ENCODE measurements around the gene CFDP1. TPM values are rescaled to one million over a fixed set of nuclear protein-coding genes. Genes with fewer than 3 reads are reported as not detected.

The CFDP1 gene
- polyA plus RNA-seq, 10 donors, result 70.9 to 125 (median 91.4) TPM

GRCh38 chr16:75416904-75417565 is 16.3 kb downstream of the CFDP1 start:
- no peak for DNase-seq

- DNase-seq, result no peak
These were observed 18.0 kb downstream of the CFDP1 start for GRCh38 chr16:75415169-75415905.

DNA sequence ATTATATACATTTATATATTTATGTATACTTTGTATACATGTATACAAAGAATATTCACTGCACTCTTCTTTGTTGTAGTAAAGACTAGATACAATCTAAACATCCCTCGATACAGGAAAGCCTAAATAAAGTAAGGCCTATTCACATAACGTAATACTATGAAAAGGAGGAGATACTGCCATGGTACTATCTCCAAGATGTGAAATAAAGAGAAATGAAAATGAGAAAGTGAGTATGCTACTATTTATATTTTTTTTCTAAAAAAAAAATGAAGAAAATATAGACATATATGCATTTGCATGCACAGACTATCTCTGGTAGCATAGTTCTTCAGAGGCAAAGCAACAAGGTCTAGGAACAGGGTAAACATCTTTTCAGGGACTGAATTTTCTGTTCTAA is 19.4 kb downstream of the CFDP1 start:
- no peak for DNase-seq

GRCh38 chr16:75406943-75407342 is 26.4 kb downstream of the CFDP1 start:
- no peak for DNase-seq

- peak; percentile 26 to 64 (median 46) for DNase-seq
These were observed 30.4 kb downstream of the CFDP1 start for GRCh38 chr16:75402821-75403475.

DNA sequence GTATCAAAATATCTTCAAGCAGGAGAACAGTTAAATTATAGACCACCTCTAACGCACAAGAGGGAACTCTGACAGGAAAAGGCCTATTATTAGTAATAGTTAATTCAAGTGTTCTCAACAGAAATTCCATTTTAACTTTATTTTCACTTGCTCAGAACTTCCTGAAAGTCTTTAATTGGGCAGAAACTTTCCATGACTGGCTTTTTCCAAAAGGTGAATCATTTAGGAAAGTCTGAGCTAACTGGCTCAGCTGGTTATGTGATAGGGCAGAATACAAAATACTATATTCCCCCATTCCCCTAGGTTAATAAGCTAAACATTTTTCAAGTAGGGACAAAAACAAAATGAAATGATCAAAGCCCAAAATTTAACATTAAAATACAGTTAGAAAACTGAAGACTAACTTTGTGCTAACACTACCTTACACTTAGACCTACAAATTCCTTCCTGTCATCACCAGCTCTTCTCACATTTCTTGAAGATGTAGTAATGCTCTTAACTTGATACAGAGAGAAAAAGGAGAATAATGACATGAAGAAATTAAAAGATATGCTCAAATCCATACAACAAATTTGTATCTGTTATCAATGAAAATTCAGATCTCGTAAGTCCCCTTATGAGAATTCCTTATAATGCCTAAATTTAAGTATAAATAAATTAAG is 31.0 kb downstream of the CFDP1 start:
- DNase-seq, result peak; percentile 64 to 70 (median 66)

- no peak for DNase-seq
These were observed 31.6 kb downstream of the CFDP1 start for GRCh38 chr16:75401691-75402090.

- no peak for DNase-seq
These were observed 35.0 kb downstream of the CFDP1 start for GRCh38 chr16:75398333-75398732.

DNA sequence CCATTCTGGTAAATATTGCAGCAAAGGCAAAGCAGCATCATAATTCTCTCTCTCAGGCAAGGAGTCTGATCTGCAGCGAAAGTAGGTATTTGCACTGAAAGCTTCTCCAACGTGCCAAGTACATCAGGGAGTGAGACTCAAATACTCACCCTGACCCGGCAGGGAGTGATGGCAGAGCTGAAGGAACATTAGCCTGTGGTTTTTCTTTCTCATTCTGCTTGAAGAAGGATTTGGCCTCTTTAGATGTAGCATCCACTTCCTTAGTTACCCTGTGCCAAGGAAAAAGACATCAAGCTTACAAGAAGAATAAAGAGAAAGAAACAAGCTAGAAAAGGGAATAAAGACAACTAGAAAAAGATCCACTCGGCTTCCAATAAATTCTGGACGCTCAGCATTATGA is 38.4 kb downstream of the CFDP1 start:
- no peak for DNase-seq

DNA sequence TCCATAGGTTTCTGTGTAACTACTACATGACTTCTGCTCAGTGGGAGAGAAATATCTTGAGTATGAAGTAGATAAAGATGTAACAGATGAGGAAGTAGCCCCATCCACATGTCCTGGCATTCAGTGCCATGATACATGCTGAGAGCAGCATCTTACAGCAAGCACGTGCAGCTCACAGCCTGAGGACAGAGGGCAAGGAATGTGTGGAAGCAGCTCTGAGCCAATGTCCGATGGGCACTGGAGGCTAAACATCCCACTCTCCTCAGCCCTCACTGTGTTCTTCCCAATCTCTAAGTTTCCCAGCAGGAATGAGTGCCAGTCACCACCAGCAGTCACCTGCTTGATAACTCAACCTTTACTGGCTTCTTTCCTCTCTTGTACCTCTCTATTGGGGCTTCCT is 40.4 kb downstream of the CFDP1 start:
- DNase-seq, result no peak

GRCh38 chr16:75390926-75391653 is 42.2 kb downstream of the CFDP1 start:
- no peak for DNase-seq

DNA sequence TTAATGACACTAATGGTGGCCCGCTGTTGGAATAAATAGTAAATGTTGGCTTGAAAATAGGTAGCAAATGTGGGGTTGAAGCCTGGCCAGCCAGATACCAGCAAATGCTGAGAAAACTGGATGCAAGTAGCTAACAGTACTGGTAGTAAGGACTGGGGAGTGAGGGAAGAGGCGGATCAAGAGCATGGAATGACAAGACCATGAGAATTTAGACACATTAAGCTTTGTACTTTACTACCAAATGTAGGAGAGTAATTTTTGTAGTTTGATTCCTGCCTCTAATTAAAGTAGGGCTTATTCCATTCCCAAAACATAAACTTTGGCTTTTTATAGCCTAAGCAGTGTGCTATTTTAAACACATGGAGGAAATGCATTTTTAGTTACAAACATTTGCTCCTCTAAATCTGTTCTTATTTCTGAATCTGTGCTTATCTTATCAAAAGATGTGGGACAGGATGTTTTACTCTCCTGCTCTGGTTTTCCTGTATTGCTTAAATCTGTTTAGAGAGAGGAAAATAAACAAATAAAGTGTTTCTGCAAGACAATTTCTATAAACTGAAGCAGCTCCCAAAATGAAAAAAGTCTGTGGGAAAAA is 44.1 kb downstream of the CFDP1 start:
- no peak for DNase-seq

DNA sequence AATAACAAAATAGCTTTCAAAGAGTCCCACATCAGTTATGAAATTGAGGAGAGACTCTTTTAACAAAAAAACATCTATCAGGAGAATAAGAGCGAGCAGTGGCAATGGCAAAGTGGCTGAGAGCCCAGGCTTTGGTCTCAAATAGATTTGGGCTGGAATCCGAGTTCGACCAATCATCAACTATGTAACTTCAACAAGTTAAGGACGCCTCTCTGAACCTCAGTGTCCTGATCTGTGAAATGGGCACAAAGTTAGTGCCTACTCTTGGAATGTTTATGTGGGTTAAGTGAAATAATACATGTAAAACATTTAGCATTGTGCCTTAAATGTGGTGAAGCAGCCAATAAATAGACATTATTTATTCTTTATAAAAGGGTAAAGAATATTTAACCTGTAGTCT is 45.4 kb downstream of the CFDP1 start:
- DNase-seq, result no peak

DNA sequence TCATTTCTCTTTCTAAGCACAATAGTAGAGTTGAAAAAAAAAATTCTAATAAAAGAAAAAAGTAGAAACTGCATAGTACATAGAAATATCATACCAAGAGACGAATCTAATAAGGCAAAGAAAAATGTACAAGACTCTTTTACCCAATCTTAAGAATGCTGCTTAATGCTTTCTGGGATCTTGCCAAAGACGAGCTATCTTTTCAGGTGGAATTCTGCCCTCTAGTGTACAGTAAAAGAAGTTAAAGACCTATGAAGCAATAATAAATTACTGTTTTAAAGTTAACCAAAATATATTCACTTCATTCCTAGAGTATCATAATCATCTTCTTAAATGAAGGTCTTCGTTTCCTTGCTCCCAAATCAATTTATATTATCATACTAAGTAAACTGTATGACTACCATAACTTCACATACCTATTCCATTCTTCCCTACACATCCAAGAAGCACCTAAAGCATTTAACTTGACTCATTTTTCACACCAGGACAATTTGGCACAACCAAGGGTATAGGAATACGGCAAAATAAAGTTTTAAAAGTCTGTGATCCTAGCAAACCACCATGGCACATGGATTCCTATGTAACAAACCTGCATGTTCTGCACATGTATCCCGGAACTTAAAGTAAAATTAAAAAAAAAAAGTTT is 47.7 kb downstream of the CFDP1 start:
- peak; percentile 79 to 83 (median 82) for DNase-seq

GRCh38 chr16:75383141-75383540 is 50.2 kb downstream of the CFDP1 start:
- no peak for DNase-seq

- no peak for DNase-seq
These were observed 50.7 kb downstream of the CFDP1 start for GRCh38 chr16:75382611-75383010.

- no peak for DNase-seq
These were observed 52.4 kb downstream of the CFDP1 start for GRCh38 chr16:75380870-75381269.

GRCh38 chr16:75379911-75380847 is 53.1 kb downstream of the CFDP1 start:
- no peak for DNase-seq

DNA sequence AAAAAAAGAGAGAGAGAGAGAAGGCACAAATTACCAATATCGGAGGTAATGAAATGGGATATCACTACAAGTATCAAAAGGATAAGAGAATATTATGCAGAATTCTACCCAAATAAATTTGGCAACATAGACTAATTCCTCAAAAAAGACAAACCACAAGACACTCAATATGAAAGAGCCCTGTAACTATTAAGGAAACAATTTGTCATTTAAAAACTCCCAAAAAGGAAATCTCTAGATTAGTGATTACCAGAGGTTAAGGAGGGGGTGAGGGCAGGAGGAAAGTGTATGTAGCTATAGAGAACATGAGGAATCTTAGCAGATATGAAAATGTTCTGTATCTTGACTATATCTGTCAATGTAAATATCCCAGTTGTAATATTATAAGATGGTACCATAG is 54.0 kb downstream of the CFDP1 start:
- no peak for DNase-seq

DNA sequence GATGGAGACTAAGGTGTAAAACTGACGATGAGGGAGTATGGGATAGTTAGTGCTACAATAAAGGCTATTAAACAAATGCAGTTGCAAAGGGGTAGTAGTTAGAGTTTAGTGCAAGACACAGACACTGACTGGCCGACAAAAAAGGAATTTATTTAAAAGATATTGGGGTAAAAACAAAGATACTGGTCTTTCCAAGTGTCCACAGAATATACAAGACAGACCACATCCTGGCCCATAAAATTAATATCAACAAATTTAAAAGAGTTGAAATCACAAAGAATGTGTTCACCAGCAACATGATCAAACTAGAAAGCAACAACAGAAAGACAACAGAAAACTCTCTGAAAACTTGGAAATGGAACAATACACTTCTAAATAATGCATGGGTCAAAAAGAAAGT is 54.7 kb downstream of the CFDP1 start:
- DNase-seq, result no peak

All from muscle of back (tissue), 11 donors.